NAMALWA (cell line): ENCODE data around the gene TUFT1.
A peak's percentile ranks its signal among the peaks of the same experiment; 100 is the strongest.

ENCODE experiments used
- DNase-seq: peaks from one replicate; pipeline ENCODE4 v3.0.0-alpha.2; 2015; ENCODE audit warnings: low spot score

Gene TUFT1

GRCh38 chr1:151539321-151540020 lies 638 bp upstream of the TUFT1 start:
- peak; percentile 80 for DNase-seq

GRCh38 chr1:151540982-151541377 lies 871 bp downstream of the TUFT1 start:
- no peak for DNase-seq

DNA sequence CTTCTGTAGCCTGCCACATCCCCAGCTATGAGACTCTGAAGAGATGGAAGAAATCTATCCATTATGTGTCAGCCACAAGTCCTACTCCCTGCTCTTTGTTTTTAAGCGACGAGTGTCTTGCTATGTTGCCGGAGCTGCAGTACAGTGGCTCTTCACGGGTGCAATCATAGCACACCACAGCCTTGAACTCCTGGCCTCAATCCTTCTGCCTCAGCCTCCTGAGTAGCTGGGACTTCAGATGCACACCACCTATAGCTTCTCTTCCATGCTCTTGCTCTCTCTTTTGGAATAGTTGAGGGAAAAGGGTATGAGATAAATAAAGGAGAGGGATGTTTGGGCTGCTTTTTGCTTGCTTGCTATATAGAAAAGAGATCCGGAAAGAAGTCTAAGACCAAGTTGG lies 1.6 kb downstream of the TUFT1 start:
- DNase-seq = no peak

GRCh38 chr1:151542710-151543129 lies 2.6 kb downstream of the TUFT1 start:
- DNase-seq = no peak

DNA sequence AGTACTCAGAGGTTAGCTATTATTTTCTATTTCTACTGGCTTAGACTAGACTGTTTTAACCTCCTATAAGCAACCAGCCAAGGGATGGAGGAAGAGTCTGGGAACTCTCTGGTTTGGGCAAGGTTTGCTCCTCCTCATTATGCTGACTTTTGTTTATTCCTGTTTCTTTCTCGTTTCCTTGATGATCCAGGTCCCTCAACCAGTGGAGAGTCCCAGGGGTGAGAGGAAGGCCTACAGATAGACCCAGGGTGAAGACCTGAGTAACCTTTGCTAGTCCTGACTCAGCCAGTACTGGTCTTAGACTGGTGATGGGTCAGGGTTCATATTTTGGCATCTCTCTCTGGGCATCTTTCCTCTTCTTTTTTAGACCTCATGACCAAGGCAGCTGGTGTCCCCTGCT lies 5.4 kb downstream of the TUFT1 start:
- DNase-seq = no peak

DNA sequence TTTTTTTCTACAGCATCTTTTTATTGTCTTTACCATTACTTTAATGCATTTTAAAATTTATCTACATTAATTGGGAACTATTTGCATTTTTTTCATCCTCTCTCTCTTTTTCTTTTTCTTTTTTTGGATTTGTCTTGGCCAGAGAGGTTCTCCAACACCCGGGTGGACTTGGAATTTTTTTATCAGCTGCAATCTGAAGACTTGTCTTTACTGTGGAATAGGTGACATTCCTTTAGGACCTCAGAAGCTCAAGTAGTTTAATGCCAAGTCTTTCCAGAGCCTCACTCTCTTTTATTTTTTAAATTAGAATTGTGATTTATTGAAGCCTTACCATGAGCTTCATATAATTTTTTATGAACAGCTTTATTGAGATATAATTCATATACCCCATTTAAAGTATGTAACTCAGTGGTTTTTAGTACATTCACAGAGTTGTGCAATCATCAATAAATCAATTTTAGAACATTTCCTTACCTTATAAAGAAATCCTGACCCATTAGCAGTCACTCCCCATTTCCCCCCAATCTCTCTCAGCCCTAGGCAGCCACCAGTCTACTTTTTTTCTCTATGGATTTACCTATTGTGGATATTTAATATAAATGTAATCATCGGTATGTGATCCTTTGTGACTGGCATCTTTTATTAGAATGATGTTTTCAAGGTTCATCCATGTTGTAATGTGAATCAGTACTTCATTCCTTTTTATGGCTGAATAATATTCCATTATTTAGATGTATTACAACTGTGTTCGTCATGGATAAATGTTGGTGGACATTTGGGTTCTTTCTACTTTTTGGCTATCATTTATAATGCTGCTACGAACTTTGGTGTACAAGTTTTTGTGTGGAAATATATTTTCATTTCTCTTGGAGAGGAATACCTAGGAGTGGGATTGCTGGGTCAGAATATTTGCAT lies 6.2 kb downstream of the TUFT1 start:
- no peak for DNase-seq

DNA sequence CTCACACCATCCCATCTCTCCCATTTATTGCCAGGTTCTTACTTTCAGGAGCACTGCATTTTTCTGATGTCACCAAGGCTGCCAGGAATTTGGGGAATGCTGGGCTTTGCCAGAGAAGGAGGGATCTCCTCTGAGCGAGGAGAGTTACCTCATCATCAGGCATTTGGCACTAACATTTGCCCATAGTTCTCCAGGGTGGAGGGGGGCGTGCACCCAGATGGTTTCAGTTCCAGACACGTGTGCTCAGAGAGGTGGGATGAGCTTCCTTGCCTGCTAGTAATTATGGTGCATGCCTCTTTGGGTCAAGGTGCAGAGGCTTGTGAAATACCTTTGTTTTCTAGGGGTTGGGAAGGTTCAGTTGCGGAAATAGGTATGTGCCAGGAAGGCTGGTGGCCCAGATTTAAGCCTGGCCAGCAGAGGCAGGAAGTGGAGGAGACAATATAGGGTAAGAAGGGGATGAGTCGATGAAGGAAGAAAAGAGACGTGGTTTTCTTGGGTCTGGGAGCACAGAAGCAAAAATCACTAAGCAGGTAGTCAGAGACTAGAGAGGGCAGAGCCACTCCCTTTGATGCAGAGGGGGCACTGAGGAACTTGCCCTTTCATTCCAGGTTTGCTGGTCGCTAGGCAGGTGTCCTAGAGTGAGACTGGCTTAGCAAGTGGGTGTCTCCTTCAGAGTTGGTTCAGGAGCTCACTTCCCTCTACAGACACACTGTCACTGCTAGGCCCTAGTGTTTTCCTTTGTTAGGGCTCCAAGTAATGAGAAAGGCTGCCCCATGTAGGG lies 7.2 kb downstream of the TUFT1 start:
- no peak for DNase-seq

DNA sequence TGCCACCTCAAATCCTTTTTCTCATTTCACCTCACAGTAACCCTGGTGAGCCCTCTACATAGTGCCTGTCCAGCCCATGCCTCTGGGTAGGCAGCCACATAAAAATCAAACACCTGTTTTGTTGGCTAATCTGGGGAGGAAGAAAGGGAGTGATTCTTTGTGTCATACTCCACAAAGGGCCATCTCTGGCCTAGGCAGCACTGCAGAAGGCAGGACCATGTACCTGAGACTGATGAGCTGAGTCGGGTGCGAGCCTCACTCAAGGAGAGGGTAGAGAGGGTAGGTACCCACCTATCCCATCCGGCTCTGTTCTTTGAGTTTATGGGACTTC lies 7.8 kb downstream of the TUFT1 start:
- DNase-seq = no peak

GRCh38 chr1:151549199-151549598 lies 9.1 kb downstream of the TUFT1 start:
- no peak for DNase-seq

DNA sequence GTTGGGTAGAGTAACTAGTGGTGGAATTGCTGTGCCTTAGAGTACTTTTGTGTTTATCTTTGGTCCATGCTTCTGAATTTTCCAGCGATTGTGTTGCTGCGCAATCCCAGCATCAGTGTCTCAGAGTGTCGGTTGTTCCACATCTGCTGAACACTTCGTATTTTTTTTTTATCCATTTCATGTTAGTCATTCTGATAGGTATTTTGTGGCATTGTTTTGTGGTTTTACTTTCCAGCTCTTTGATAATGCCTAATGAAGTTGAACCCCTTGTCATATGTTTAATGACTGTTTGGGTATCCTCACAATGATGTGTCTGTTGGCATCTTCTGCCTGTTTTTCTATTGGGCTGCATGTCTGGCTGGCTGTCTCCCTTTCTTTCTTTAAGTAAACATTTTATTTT lies 13.6 kb downstream of the TUFT1 start:
- no peak for DNase-seq

DNA sequence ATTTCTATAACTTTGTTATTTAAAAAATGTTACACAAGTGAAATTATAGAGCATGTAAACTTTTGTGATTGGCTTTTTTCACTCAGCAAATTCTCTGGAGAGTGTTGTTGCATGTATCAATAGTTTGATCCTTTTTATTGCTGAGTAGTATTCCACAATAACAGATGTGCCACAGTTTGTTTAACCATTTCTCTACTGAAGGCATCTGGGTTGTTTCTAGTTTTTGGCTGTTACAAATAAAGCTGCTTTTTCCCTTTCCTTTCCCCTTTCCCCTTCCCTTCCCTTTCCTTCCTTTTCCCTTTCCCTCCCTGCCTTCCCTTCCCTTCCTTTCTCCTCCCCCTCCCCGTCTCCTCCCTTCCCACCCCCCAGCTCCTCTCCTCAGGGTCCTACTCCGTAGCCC lies 15.9 kb downstream of the TUFT1 start:
- no peak for DNase-seq

DNA sequence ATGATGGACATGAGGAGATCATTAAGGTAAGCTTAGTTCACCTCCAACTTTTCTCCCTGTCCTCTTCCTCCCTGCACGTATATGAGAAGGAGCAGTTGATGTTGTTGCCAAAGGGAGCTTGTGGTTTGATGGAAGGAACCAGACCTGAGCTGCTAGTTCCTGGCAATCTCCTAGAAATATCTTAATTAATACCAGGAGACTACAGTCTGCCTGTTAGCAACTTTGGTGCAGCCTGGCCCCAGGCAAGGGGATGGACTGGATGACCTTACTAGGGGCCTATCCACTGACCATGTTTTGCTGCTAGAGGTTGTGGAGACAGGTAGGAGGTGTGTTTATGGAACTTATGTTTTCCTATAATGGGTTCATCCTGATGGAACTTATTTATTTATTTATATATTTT lies 22.6 kb downstream of the TUFT1 start:
- DNase-seq = no peak

DNA sequence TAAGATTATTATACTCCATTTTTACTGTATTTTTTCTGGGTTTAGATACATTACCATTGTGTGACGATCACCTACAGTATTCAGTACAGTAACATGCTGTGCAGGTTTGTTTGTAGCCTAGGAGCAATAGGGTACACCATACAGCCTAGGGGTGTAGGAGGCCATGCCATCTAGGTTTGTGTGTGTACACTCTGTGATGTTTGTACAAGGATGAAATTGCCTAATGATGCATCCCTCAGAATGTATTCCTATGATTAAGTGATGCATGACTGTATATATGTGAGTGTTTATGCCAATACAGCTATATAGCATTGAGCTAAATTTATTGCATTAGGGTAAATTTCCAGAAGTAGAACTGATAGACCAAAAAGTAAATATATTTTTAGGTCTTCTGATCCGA lies 23.3 kb downstream of the TUFT1 start:
- no peak for DNase-seq

- DNase-seq = no peak
These were observed 25.5 kb downstream of the TUFT1 start for GRCh38 chr1:151565502-151566189.

DNA sequence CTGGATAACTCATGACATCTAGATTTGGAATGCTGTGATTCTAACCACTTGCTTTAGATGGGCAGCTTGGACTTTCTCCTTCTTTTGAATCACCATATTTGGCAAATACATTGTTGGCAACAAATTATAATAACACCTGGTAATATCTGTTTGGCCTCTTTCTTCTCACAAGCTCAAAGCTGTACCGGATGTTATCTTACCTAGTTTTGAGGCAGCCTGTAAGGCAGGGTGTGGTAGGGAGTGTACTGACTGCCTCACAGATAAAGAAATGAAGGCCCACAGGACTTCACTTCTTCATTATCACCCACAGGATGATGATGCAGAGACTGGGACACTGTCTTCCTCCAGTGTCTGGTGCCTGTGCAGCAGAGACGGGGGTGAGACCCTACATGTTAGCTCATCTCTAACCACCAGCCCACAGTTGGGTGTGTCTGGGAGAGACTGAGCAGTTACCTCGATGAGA lies 28.5 kb downstream of the TUFT1 start:
- no peak for DNase-seq

- DNase-seq = no peak
These were observed 30.7 kb downstream of the TUFT1 start for GRCh38 chr1:151570819-151571218.

DNA sequence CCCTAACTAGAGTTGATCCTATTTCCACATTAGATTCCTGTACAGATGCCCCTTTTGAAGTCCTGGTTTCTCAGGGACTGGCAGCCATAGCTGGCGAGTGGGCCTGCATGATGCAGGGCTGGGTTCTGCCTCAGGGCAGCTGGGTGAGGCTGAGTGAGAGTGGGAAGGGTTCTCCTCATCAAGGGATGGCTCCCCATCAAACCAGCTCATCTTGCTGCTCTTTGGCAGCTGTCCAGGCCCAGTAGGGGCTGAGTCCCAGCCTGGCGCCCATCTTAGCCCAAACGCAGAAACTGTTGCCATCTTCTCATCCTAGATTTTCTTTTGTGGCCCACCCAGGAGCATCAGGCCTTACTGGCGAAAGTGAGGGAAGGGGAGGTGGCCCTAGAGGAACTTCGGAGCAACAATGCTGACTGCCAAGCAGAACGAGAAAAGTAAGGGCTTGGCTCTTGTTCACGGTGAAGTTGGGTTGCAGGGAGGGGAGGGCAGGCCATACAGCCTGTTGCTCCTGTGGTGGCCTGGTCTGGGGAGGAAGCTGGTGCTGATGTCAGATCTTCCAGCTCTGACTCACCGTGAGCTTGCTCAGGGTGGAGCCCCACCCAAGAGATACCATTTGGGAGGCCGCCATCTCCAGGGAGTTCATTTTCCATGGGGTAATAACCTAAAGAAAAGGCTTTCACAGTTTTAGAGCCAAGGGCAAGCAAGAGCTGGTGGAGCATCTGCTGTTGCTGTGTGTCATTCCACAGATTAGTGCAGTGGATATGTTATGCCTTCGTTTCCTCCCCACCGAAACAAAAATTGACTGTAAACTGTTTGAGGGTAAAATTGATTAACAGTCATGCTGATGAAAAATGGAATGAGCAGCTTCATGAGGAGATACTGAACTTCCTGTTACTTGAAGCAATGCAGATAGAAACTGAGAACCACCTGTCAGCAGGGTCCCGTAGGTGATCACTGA lies 34.7 kb downstream of the TUFT1 start:
- no peak for DNase-seq

DNA sequence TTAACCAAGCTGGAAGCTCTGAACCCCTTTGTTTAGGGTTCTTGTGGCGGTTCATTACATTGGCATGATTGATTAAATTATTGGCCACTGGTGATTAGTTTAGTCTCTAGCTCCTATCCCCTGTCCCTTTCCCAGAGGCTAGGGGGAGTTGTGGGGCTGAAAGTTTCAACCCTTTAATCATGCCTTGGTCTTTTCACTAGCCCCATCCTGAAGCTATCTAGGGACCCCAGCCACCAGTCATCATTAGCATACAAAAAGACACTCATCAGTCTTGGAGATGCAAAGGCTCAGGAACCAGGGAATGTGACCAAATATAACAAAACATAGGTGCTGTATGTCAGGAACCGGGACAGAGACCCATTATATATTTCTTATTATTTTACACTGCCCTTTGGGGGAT lies 37.1 kb downstream of the TUFT1 start:
- DNase-seq = no peak

- DNase-seq = no peak
These were observed 38.8 kb downstream of the TUFT1 start for GRCh38 chr1:151578941-151579340.

- DNase-seq = no peak
These were observed 39.5 kb downstream of the TUFT1 start for GRCh38 chr1:151579436-151580225.
